Esophagus squamous epithelium (tissue), 4 donors: ENCODE data around the gene KCTD5.

ENCODE experiments used
- POLR2A ChIP-seq, 4 donors: fragments of 450-650 bp; IDR thresholded peaks; one replicate each; pipeline ENCODE4 v1.6.1; 2017; ENCODE audit warnings: antibody characterized with exemption in 4 of 4, mild to moderate bottlenecking in 4 of 4, moderate library complexity in 3 of 4
- TF ChIP-seq, protein P1 (sequence below), 6 experiments: fragments of 450-650 bp in 4 of 6; fragments of 200-600 bp in 2 of 6; sonication (generic) in 2 of 6; IDR thresholded peaks; one replicate each; pipeline ENCODE4 v1.5.1; 2016 to 2019; ENCODE audit warnings: antibody characterized with exemption in 6 of 6, mild to moderate bottlenecking in 4 of 6, moderate library complexity in 4 of 6

DNA sequence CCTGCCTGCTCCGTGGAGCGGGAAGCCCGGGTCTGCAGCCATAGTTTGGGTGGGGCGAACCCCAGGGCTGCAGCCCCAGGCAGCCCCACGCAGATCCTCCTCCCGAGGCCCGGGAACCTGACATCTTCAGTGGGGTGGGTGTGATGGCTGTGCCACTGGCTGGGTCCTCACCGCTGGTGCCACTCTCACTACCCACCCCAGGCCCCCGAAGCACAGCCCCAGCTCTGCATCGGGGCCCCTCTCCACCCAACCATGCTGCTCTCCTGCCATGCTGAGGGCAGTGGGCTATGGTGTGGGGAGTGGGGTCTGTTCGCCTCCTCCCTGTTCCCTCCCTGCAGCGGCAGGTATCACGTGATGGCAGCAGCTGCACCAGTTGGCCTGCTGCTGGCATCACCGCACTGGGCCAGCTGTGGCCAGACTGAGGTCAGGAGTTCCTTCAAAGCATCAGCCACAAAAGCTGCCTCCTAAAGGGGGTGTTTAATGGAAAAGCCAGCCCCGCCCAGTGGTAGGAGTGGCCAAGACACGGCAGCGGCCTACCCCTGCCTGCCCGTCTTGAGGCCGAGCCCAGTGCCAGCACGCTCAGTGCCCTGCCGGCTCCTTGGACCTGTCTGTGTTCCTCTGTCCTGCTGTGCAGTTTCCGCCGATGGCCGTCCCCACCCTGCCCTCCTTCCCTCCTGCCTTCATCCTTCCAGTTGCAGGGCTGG lies 10.8 kb downstream of the KCTD5 start:
- TF ChIP-seq, protein P1, sequence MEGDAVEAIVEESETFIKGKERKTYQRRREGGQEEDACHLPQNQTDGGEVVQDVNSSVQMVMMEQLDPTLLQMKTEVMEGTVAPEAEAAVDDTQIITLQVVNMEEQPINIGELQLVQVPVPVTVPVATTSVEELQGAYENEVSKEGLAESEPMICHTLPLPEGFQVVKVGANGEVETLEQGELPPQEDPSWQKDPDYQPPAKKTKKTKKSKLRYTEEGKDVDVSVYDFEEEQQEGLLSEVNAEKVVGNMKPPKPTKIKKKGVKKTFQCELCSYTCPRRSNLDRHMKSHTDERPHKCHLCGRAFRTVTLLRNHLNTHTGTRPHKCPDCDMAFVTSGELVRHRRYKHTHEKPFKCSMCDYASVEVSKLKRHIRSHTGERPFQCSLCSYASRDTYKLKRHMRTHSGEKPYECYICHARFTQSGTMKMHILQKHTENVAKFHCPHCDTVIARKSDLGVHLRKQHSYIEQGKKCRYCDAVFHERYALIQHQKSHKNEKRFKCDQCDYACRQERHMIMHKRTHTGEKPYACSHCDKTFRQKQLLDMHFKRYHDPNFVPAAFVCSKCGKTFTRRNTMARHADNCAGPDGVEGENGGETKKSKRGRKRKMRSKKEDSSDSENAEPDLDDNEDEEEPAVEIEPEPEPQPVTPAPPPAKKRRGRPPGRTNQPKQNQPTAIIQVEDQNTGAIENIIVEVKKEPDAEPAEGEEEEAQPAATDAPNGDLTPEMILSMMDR (IDR thresholded peaks at IDR 0.05), result no peak
- no peak for TF ChIP-seq POLR2A (IDR thresholded peaks at IDR 0.05)
